NK-92 treated with Interleukin-12 subunit alpha and Interleukin-12 subunit beta, amount 100 ng/mL, for 24 hours (cell line): Measurements from ENCODE around the gene ASAP2.

Experiments
- DNase-seq: peaks from one replicate; lab custom pipeline; 2025; lab: John Stamatoyannopoulos, UW

The ASAP2 gene

GRCh38 chr2:9231291-9232165, 24.9 kb downstream of the ASAP2 start:
- no peak for DNase-seq

GRCh38 chr2:9232166-9232479, 25.5 kb downstream of the ASAP2 start:
- no peak for DNase-seq

DNA sequence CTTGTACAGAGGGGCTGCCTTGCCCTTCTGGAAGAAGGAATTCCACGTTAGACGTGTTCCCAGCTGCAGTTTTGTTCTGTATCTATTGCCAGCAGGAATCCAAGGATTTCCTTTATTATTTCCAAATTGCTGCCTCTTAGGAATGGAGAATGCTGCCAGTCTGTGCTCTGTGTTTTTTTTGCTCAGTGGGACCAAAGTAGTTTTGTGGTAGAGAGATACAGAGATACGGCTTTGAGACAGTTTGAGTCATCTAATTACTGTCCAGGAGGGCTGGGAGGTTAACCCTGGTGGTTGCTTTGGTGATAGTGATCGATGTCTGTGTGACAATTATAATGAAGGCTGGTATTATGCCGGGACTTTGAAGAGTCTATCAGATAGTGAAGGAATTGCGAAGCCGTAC, 26.3 kb downstream of the ASAP2 start:
- DNase-seq: no peak

GRCh38 chr2:9234680-9235146, 28.1 kb downstream of the ASAP2 start:
- DNase-seq: no peak

- no peak for DNase-seq
Observed at GRCh38 chr2:9235147-9236044, 28.8 kb downstream of the ASAP2 start.

GRCh38 chr2:9236045-9236344, 29.4 kb downstream of the ASAP2 start:
- DNase-seq: no peak

DNA sequence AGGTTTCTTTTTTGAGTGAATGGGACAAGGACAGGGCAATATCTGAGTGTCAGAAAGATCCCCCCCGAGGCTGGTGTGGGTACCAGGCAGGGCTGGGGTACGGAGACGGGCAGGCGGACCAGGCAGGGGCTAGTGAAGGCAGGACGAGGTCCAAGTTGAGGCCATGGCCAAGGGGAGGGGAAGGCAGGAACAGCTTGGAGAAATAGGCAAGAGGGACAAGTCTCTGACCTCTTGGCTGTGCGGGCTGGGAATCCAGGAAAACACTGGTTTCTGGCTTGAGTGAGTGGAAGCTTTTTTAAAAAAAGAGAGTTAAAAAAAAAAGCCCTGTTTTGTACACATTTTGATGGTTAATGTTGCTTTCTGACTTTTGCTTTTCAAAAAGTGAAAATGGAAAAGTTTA, 30.3 kb downstream of the ASAP2 start:
- no peak for DNase-seq

DNA sequence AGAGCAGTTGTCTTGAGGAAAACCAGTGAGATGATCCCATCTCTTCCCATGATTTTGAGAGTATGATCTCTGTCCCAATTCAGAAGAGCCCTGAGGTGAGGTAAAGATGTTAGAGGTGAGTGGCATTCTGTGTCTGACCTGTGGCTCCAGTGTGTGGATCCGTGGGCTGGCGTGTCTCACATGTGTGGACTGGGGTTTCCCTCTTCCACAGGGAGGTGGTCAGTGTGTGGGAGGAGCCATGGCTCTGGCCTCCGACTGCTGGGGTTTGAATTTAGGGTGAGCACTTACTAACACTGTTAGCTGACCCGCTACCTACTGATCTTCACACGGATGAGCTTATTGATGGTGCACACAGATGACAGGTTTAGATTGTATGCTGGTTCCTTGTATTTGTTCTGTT, 31.2 kb downstream of the ASAP2 start:
- DNase-seq: no peak

DNA sequence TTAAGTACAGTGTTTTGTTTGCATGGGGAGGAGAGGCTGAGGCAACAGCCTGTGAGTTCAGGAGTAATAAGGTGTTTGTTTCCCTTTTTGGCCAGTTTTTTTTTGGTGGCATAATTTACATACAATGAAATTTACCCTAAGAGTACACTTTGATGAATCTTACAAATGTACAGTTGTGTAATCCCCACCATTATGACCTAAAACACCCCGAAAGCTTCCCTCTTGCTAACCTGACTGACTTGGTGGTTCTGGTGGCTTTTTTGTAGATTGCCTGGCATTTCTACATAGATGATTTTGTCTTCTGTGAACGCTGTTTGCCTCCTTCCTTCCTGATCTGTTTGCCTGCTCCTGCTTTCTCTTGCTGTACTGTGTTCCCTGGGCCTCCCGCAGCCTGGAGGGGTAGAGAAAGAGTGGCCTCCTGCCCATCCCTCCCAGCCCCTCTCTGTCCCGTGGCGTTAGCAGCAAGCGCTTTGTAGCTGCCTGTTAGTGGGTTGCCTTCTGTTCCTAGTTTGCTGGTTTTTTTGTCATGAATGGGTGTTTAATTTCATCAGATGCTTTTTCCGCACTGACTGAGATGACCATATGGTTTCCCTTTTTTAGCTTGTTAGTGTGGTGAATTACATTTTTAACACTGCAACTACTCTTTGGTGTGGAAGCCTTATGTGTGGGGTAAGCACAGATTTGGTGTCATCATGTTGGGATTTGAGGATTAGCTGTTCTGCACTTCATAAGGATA, 32.1 kb downstream of the ASAP2 start:
- DNase-seq: no peak

GRCh38 chr2:9239616-9240015, 33.0 kb downstream of the ASAP2 start:
- DNase-seq: no peak

- DNase-seq: no peak
Observed at GRCh38 chr2:9240745-9241144, 34.1 kb downstream of the ASAP2 start.

GRCh38 chr2:9241233-9241632, 34.6 kb downstream of the ASAP2 start:
- DNase-seq: no peak

GRCh38 chr2:9243357-9243756, 36.7 kb downstream of the ASAP2 start:
- no peak for DNase-seq

- no peak for DNase-seq
Observed at GRCh38 chr2:9244985-9245544, 38.5 kb downstream of the ASAP2 start.

GRCh38 chr2:9247177-9247576, 40.6 kb downstream of the ASAP2 start:
- DNase-seq: no peak

- no peak for DNase-seq
Observed at GRCh38 chr2:9247786-9248185, 41.2 kb downstream of the ASAP2 start.

- DNase-seq: no peak
Observed at GRCh38 chr2:9248363-9248762, 41.8 kb downstream of the ASAP2 start.

- DNase-seq: no peak
Observed at GRCh38 chr2:9249020-9249800, 42.6 kb downstream of the ASAP2 start.

DNA sequence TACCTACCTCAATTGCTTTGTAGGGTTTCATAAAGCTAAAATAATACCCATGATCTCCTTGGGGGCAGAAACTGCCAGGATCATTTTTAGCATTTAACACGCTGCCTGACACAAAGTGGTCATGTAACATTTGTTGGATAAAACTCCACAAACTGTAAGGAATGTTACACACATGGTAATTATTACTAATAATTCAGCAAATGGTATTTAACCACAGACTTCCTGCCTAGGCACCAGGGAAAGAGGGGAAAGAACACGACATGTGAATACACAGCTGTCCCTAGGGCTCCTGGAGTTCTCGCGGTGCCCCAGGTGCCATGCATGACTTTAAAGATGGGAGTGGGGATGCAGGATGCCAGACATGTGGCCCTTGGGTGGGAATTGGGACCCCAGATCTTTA, 43.5 kb downstream of the ASAP2 start:
- no peak for DNase-seq

DNA sequence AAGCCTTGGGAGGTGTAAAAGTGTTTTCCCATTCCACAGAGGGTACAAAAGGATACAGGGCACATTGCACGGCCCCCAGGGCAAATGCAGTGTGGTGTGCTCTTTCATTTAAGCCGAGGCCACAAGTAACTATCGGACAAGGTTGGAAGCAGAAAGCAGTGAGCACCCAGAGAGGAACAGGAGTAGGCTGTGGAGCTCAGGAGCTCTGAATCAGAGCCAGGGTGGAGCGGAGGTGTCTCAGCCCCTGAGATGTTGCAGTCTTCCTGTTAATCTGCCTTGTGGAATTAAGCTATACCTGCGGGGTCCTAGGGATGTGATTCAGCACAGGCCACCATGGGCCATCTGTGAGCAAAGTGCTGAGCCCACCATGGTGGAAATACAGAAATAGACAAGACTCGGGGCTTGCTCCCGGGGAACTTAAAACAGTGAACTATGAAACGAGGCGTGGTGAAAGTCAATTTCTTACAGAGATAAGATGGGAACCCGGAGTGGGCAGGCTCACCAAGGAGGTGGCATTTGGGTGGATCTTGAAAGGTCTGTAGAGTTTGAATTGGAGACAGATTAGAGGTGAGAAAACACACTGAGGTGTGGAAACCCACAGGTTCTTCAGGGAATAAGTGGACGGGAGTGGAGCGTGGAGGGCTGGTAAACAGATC, 44.0 kb downstream of the ASAP2 start:
- DNase-seq: no peak
